Umbilical cord (tissue), 2 donors: ENCODE measurements around the gene CCDC61. TPM values are rescaled to one million over a fixed set of nuclear protein-coding genes. Genes with fewer than 3 reads are reported as not detected.
A peak's percentile ranks its signal among the peaks of the same experiment; 100 is the strongest.

Experiments
- DNase-seq: peaks from one replicate; pipeline ENCODE4 v3.0.0-alpha.2; 2015; ENCODE audit warnings: low spot score
- total RNA-seq: library from RNA; depleted of rRNA; stranded (reverse); fragments of >200 nt; gene quantifications from one replicate; pipeline ENCODE4 v1.2.3, GENCODE V29; 2014; ENCODE audit warnings: low replicate concordance; ENCODE audit not compliant: insufficient read depth

CCDC61 gene
- total RNA-seq, 1 donor from 2014 or later: 5.8 TPM

- DNase-seq: no peak
These were observed 20.6 kb downstream of the CCDC61 start for GRCh38 chr19:46015687-46016425.

GRCh38 chr19:46016426-46017094, 21.3 kb downstream of the CCDC61 start:
- DNase-seq: peak; percentile 78

GRCh38 chr19:46017095-46017429, 21.8 kb downstream of the CCDC61 start:
- no peak for DNase-seq

- DNase-seq: no peak
These were observed 22.8 kb downstream of the CCDC61 start for GRCh38 chr19:46017874-46018675.

- no peak for DNase-seq
These were observed 23.5 kb downstream of the CCDC61 start for GRCh38 chr19:46018729-46019251.

GRCh38 chr19:46019270-46019669, 24.0 kb downstream of the CCDC61 start:
- DNase-seq: no peak

GRCh38 chr19:46020819-46021125, 25.5 kb downstream of the CCDC61 start:
- DNase-seq: no peak

GRCh38 chr19:46021531-46022041, 26.3 kb downstream of the CCDC61 start:
- DNase-seq: no peak

GRCh38 chr19:46022061-46022430, 26.8 kb downstream of the CCDC61 start:
- DNase-seq: no peak

GRCh38 chr19:46022431-46023310, 27.4 kb downstream of the CCDC61 start, which contains the start of gene PGLYRP1:
TSS of gene PGLYRP1 (minus strand) at chr19:46023053. CDS start at chr19:46023021, 32 bp downstream.
- no peak for DNase-seq

GRCh38 chr19:46023311-46023779, 28.1 kb downstream of the CCDC61 start:
- no peak for DNase-seq

- DNase-seq: no peak
These were observed 30.6 kb downstream of the CCDC61 start for GRCh38 chr19:46025835-46026234.

GRCh38 chr19:46030812-46031550, 35.7 kb downstream of the CCDC61 start:
- DNase-seq: no peak

- no peak for DNase-seq
These were observed 36.7 kb downstream of the CCDC61 start for GRCh38 chr19:46031781-46032596.

GRCh38 chr19:46032597-46033025, 37.3 kb downstream of the CCDC61 start:
- DNase-seq: no peak

GRCh38 chr19:46033401-46033800, 38.1 kb downstream of the CCDC61 start:
- DNase-seq: no peak

GRCh38 chr19:46035546-46035945, 40.3 kb downstream of the CCDC61 start:
- DNase-seq: no peak

GRCh38 chr19:46035986-46036743, 40.9 kb downstream of the CCDC61 start:
- no peak for DNase-seq

- DNase-seq: no peak
These were observed 41.5 kb downstream of the CCDC61 start for GRCh38 chr19:46036744-46037128.
